PC-9 (cell line): Measurements from ENCODE around the gene FAM241A.

Experiments
- CTCF ChIP-seq: fragments of 200-600 bp; sonication (generic); conservative IDR thresholded peaks from 2 replicates; pipeline ENCODE4 v1.6.1; 2017; ENCODE audit warnings: mixed run types, antibody characterized with exemption, mild to moderate bottlenecking, moderate library complexity
- EZH2 ChIP-seq: fragments of 200-600 bp; sonication (generic); IDR thresholded peaks from 2 replicates; pipeline ENCODE4 v1.8.0; 2017; ENCODE audit warnings: antibody characterized with exemption, low read depth

GRCh38 chr4:112238833-112239232 is 93.6 kb downstream of the FAM241A start:
- TF ChIP-seq CTCF (no peak), EZH2 (no peak)
